Loucy (cell line): Measurements from ENCODE around the gene RMND5A.
"Not testable (repeated sequence)": the region's sequence is repeated elsewhere in the genome, so short reads cannot be mapped to it uniquely, and the experiment has no call there.

Experiments
- CTCF ChIP-seq: fragments of 200-600 bp; sonication (generic); conservative IDR thresholded peaks from 2 replicates; pipeline ENCODE4 v1.5.1; 2014; ENCODE audit warnings: mild to moderate bottlenecking, antibody characterized with exemption, low read length
- EZH2phosphoT487 ChIP-seq: fragments of 200-600 bp; IDR thresholded peaks from 2 replicates; pipeline ENCODE4 v1.6.1; 2018; ENCODE audit warnings: antibody characterized with exemption, mild to moderate bottlenecking, moderate library complexity, borderline replicate concordance

- TF ChIP-seq CTCF, EZH2phosphoT487: not testable (repeated sequence)
Observed at GRCh38 chr2:86739889-86740288, 19.8 kb downstream of the RMND5A start.
